ENCODE results near the gene CLTC.

Gene CLTC

GRCh38 chr17:59712862-59713261 lies 93.2 kb downstream of the CLTC start:
- DNase-seq: peak; percentile 48

DNA sequence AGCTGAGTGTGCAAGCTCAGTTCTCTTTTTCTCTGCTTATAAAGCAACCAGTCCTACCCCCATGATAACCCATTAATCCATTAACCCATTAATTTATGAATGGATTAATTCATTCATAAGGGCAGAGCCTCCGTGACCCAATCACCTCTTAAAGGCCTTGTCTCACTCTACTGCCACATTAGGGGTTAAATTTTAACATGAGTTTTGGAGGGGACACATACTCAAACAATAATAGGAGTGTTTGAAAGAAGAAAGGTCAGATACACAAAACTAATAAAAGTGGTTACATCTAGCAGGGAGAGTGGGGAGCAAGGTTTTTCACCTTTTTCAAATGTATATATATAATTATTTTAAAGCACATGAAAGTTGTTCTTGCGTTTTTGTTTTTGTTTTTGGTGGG lies 94.6 kb downstream of the CLTC start:
- in situ Hi-C loops (cut with MboI; ENCODE audit: low pct_unique_long_range_greater_than_20kb, low sequenced_read_pairs): no loop called here
- DNase-seq: no peak

More at GRCh38 chr17:59712862-59713261, 93.2 kb downstream of the CLTC start:
- in situ Hi-C loops (cut with MboI; ENCODE audit: low pct_unique_long_range_greater_than_20kb, low sequenced_read_pairs): no loop called here

GRCh38 chr17:59716427-59716826 lies 96.7 kb downstream of the CLTC start:
- no peak for DNase-seq
- in situ Hi-C loops (cut with MboI; ENCODE audit: low pct_unique_long_range_greater_than_20kb, low sequenced_read_pairs): no loop called here

GRCh38 chr17:59719526-59719925 lies 99.8 kb downstream of the CLTC start:
- DNase-seq: no peak
- in situ Hi-C loops (cut with MboI; ENCODE audit: low pct_unique_long_range_greater_than_20kb, low sequenced_read_pairs): no loop called here

DNA sequence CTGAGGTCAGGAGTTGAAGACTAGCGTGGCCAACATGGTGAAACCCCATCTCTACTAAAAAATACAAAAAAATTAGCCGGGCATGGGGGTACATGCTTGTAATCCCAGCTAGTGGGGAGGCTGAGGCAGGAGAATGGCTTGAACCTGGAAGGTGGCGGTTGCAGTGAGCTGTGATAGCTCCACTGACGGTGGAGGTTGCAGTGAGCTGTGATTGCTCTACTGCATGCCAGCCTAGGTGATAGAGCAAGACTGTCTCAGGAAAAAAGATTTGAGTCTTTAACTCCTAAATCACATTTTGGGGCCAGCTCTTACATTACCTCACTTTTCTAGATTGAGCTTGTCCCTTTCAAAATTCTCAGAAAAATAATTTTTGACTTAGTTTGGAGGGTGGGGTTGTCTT lies 102.9 kb downstream of the CLTC start:
- in situ Hi-C loops (cut with MboI; ENCODE audit: low pct_unique_long_range_greater_than_20kb, low sequenced_read_pairs): no loop called here
- no peak for DNase-seq

GRCh38 chr17:59723041-59723440 lies 103.3 kb downstream of the CLTC start:
- no peak for DNase-seq
- in situ Hi-C loops (cut with MboI; ENCODE audit: low pct_unique_long_range_greater_than_20kb, low sequenced_read_pairs): no loop called here

- in situ Hi-C loops (cut with MboI; ENCODE audit: low pct_unique_long_range_greater_than_20kb, low sequenced_read_pairs): no loop called here
- DNase-seq: no peak
Measured at GRCh38 chr17:59723607-59724006, 103.9 kb downstream of the CLTC start.

GRCh38 chr17:59725691-59726090 lies 106.0 kb downstream of the CLTC start:
- DNase-seq: no peak
- in situ Hi-C loops (cut with MboI; ENCODE audit: low pct_unique_long_range_greater_than_20kb, low sequenced_read_pairs): no loop called here

- in situ Hi-C loops (cut with MboI; ENCODE audit: low pct_unique_long_range_greater_than_20kb, low sequenced_read_pairs): no loop called here
- DNase-seq: no peak
Measured at GRCh38 chr17:59727817-59728533, 108.3 kb downstream of the CLTC start.

DNA sequence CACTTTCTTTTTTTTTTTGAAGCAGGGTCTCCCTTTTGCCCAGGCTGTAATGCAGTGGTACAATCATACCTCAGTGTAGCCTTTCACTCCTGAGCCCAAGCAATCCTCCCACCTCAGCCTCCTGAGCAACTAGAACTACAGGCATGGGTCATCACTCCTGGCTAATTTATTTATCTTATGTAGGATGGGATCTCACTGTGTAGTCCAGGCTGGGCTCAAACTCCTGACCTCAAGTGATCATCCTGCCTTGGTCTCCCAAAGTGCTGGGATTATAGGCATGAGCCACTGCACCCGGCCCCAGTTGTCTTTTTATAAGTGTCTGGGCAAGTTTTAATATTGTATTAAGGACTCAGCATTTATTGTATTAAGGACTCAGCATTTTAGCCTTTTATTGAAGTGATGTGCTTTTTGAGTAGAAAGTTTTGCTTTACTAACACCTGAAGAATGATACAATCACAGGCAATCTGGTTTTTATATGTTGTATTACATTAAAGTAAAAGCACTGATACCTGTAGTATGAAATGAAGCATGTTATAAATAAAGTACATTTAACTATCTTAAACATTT lies 110.7 kb downstream of the CLTC start:
- DNase-seq: no peak
- in situ Hi-C loops (cut with MboI; ENCODE audit: low pct_unique_long_range_greater_than_20kb, low sequenced_read_pairs): no loop called here

- in situ Hi-C loops (cut with MboI; ENCODE audit: low pct_unique_long_range_greater_than_20kb, low sequenced_read_pairs): no loop called here
- no peak for DNase-seq
Measured at GRCh38 chr17:59733697-59734096, 114.0 kb downstream of the CLTC start.

GRCh38 chr17:59734226-59734625 lies 114.5 kb downstream of the CLTC start:
- in situ Hi-C loops (cut with MboI; ENCODE audit: low pct_unique_long_range_greater_than_20kb, low sequenced_read_pairs): no loop called here
- DNase-seq: no peak

DNA sequence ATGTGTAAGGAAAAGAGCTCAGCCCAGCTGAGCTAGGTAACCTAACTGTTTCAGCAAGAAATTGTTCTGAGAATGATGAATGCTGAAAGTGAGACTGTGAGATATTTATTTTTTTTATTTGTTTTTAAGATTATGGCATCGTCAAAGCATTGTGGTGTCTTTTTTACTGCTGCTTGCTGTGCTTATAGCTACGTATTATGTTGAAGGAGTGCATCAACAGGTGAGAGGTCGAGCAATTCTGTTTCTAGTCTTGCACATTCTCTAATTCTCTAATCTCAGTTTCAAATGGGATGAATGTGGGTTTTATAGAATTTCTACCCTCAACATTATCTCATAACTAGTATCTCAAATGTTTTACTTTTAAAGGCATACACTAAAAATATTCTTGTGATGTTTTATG lies 117.6 kb downstream of the CLTC start:
- in situ Hi-C loops (cut with MboI; ENCODE audit: low pct_unique_long_range_greater_than_20kb, low sequenced_read_pairs): no loop called here

DNA sequence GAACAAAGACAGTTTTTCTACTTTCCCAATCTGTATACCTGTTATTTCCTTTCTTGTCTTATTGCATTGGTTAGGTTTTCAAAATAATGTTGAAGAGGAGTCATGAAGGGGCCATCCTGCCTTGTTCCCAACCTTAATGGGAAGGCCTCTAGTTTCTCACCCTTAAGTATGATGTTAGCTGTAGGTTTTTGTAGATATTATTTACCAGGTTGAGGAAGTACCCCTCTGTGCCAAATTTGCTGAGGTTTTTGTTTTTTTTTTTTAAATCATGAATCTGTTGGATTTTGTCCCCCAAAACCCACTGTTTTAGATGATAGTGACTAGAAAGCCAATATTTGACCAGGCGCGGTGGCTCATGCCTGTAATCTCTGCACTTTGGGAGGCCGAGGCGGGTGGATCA lies 124.1 kb downstream of the CLTC start:
- in situ Hi-C loops (cut with MboI; ENCODE audit: low pct_unique_long_range_greater_than_20kb, low sequenced_read_pairs): no loop called here
- DNase-seq: no peak

More for the DNA sequence above, 117.6 kb downstream of the CLTC start:
- DNase-seq: no peak

- in situ Hi-C loops (cut with MboI; ENCODE audit: low pct_unique_long_range_greater_than_20kb, low sequenced_read_pairs): no loop called here
- no peak for DNase-seq
Measured at GRCh38 chr17:59745040-59745439, 125.3 kb downstream of the CLTC start.
